ENCODE data around the gene GRID2IP.

GRCh38 chr7:6565655-6566054, 14.4 kb upstream of the GRID2IP start:
- TF ChIP-seq CTCF (IDR thresholded peaks at IDR 0.05; ENCODE audit: insufficient read depth, low read length, poor library complexity, severe bottlenecking) (no peak), EZH2phosphoT487 (conservative IDR thresholded peaks at IDR 0.05; ENCODE audit: low read length) (no peak)

Data from SU-DHL-6 (cell line).